K562 (cell line): ENCODE data around the gene DYNC2H1. TPM values are rescaled to one million over a fixed set of nuclear protein-coding genes. Genes with fewer than 3 reads are reported as not detected.

Experiments
- CBX3 ChIP-seq, 2 experiments: IDR thresholded peaks; 1 replicate in 1 of 2; 2 replicates in 1 of 2; pipeline ENCODE4 v1.6.1; 2012; ENCODE audit warnings: inconsistent platforms in 2 of 2, low read length in 2 of 2, borderline replicate concordance in 1 of 2, control low read depth in 1 of 2
- HCFC1 ChIP-seq: IDR thresholded peaks from 2 replicates; pipeline ENCODE4 v1.6.1; 2012; ENCODE audit warnings: low read depth, low read length, improper control_type of control experiment
- ILF3 ChIP-seq: fragments of 450-650 bp; IDR thresholded peaks from 2 replicates; pipeline ENCODE4 v1.6.1; 2018; ENCODE audit warnings: antibody characterized with exemption, mild to moderate bottlenecking, moderate library complexity, borderline replicate concordance
- KAT8 ChIP-seq: fragments of 450-650 bp; IDR thresholded peaks from 2 replicates; pipeline ENCODE4 v1.6.1; 2016; ENCODE audit warnings: low read depth, mild to moderate bottlenecking
- MXI1 ChIP-seq: IDR thresholded peaks from 2 replicates; pipeline ENCODE4 v1.6.1; 2011; ENCODE audit warnings: low read depth, mild to moderate bottlenecking, improper control_type of control experiment, low read length
- NFATC3 ChIP-seq: fragments of 450-650 bp; IDR thresholded peaks from 2 replicates; pipeline ENCODE4 v1.6.1; 2017; ENCODE audit warnings: mild to moderate bottlenecking
- SNAPC5 ChIP-seq: fragments of 250-450 bp; sonication (Bioruptor Pico); IDR thresholded peaks from 2 replicates; pipeline ENCODE4 v1.8.0; 2021; ENCODE audit warnings: moderate library complexity, mild to moderate bottlenecking, inconsistent platforms
- SNRNP70 ChIP-seq: fragments of 200-400 bp; formaldehyde crosslinking; optimal IDR thresholded peaks from 2 replicates; pipeline ENCODE3; 2017; ENCODE audit warnings: low read depth, low read length
- WHSC1 ChIP-seq: IDR thresholded peaks from one replicate; pipeline ENCODE4 v1.6.1; 2012; ENCODE audit warnings: low read length, control low read depth, inconsistent platforms
- ZNF507 ChIP-seq: conservative IDR thresholded peaks from 2 replicates; pipeline ENCODE4 v1.6.1; 2017; ENCODE audit warnings: missing genetic modification characterization, missing compliant biosample characterization
- polyA plus RNA-seq, 8 experiments: library from polyadenylated mRNA; depleted of rRNA in 4 of 8; stranded (reverse) in 5 of 8; unstranded in 3 of 8; fragments of >200 nt; fragmentation: Nextera tagmentation in 2 of 8; fragmentation: Illumina TruSeq in 1 of 8; extraction: Ambion mirVana in 2 of 8; extraction: Trizol in 1 of 8; gene quantifications; 2 replicates each; pipeline versions ENCODE4 v1.2.1 to v1.2.3, GENCODE V29; 2011 to 2014; ENCODE audit warnings: inconsistent platforms in 1 of 8, missing spikeins in 1 of 8
- total RNA-seq, 7 experiments: library from RNA; depleted of rRNA in 6 of 7; stranded (reverse); fragments of >200 nt in 6 of 7; fragmentation: Illumina TruSeq in 2 of 7; extraction: Trizol in 2 of 7; gene quantifications; 2 replicates each; pipeline versions ENCODE4 v1.2.1 to v1.2.3, GENCODE V29; 2011 to 2021; ENCODE audit warnings: low replicate concordance in 1 of 7
- TF ChIP-seq, protein P1 (sequence below): fragments of 450-650 bp; IDR thresholded peaks from 2 replicates; pipeline ENCODE4 v1.6.1; 2016
- TF ChIP-seq, protein P2 (sequence below), 2 experiments: fragments of 450-650 bp; IDR thresholded peaks; 2 replicates each; pipeline ENCODE4 v1.6.1; 2016

Gene DYNC2H1
- total and polyA plus RNA-seq, 9 of the 15 experiments (the other 6 are each of a cell fraction or from before 2014, with no cell fraction given), result 0.08 to 0.64 (median 0.20) TPM

DNA sequence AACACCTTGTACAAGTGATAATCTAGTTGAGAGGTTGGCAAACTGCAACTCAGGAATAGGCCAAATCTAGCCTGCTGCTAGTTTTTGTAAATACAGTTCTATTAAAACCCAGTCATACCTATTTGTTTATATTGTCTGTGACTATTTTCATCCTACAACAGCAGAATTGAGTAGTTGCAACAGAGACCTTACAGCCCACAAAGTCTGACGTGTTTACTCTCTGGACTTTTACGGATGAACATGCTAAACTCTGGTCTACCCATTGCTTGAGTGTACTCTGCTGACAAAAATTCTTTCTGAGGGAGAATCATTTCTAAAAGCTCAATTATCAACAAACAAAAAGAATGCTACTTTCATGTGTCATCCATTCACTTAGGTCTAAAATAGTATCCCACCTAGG lies 287.0 kb downstream of the DYNC2H1 start (continued):
- TF ChIP-seq WHSC1, result no peak
- TF ChIP-seq, protein P1, sequence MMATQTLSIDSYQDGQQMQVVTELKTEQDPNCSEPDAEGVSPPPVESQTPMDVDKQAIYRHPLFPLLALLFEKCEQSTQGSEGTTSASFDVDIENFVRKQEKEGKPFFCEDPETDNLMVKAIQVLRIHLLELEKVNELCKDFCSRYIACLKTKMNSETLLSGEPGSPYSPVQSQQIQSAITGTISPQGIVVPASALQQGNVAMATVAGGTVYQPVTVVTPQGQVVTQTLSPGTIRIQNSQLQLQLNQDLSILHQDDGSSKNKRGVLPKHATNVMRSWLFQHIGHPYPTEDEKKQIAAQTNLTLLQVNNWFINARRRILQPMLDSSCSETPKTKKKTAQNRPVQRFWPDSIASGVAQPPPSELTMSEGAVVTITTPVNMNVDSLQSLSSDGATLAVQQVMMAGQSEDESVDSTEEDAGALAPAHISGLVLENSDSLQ, result no peak
- TF ChIP-seq ILF3, result no peak
- TF ChIP-seq CBX3 (IDR thresholded peaks at IDR 0.05; ENCODE audit: borderline replicate concordance in 1 of 2, low read length in 2 of 2), result no peak
- TF ChIP-seq KAT8, result no peak
- TF ChIP-seq ZNF507 (tag), result no peak
- TF ChIP-seq MXI1, result no peak
- TF ChIP-seq SNAPC5, result no peak
- TF ChIP-seq SNRNP70, result no peak
- TF ChIP-seq NFATC3, result no peak
- TF ChIP-seq, protein P2, sequence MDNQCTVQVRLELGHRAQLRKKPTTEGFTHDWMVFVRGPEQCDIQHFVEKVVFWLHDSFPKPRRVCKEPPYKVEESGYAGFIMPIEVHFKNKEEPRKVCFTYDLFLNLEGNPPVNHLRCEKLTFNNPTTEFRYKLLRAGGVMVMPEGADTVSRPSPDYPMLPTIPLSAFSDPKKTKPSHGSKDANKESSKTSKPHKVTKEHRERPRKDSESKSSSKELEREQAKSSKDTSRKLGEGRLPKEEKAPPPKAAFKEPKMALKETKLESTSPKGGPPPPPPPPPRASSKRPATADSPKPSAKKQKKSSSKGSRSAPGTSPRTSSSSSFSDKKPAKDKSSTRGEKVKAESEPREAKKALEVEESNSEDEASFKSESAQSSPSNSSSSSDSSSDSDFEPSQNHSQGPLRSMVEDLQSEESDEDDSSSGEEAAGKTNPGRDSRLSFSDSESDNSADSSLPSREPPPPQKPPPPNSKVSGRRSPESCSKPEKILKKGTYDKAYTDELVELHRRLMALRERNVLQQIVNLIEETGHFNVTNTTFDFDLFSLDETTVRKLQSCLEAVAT (IDR thresholded peaks at IDR 0.05), result no peak
- TF ChIP-seq HCFC1, result no peak
- TF ChIP-seq, all 486 proteins: peak for 0
